Endothelial cell of umbilical vein (primary cell): ENCODE measurements around the gene CRISP3. TPM values are rescaled to one million over a fixed set of nuclear protein-coding genes. Genes with fewer than 3 reads are reported as not detected.

Experiments used
- BruUV-seq: library from RNA; stranded (reverse); fragments of 400-500 nt; replicated peaks from 2 replicates; lab custom pipeline; 2021; lab: Mats Ljungman, UMichigan
- CTCF ChIA-PET: fragments of 300-600, 350-600 bp; sonication (Branson Sonifier 250); formaldehyde crosslinking; loops from one replicate; lab custom pipeline; 2021; ENCODE audit warnings: antibody characterized with exemption, inconsistent platforms; lab: Charles Lee
- POLR2A ChIA-PET: fragments of 300-600, 350-600 bp; sonication (Branson Sonifier 250); formaldehyde crosslinking; loops from one replicate; lab custom pipeline; 2021; ENCODE audit warnings: antibody characterized with exemption, inconsistent platforms; lab: Charles Lee
- DNase-seq: peaks from one replicate; pipeline ENCODE4 v3.0.0-alpha.2; 2011; ENCODE audit warnings: low read depth, low spot score
- FAIRE-seq: peaks from 2 replicates; lab custom pipeline; 2011; peaks lifted over from hg19 to GRCh38; lab: Jason Lieb, UNC
- H2AFZ ChIP-seq: 2 replicates; pipeline ENCODE4 v1.6.0; 2012; ENCODE audit warnings: low read depth, low read length, control low read depth, inconsistent platforms
- H3K27ac ChIP-seq: 2 replicates; pipeline ENCODE4 v1.5.1; 2011; ENCODE audit warnings: low read depth, mild to moderate bottlenecking, control low read depth, low read length, moderate library complexity; ENCODE audit not compliant: insufficient read depth
- H3K27me3 ChIP-seq, 2 experiments: 2 replicates each; pipeline versions ENCODE4 v1.6.0 to v1.6.1; 2011; ENCODE audit warnings: low read length in 2 of 2, mixed read lengths in 1 of 2; ENCODE audit not compliant: control insufficient read depth in 2 of 2, insufficient read depth in 2 of 2
- H3K36me3 ChIP-seq, 2 experiments: 2 replicates in 1 of 2; 3 replicates in 1 of 2; pipeline ENCODE4 v1.5.1; 2011; ENCODE audit warnings: low read length in 2 of 2, mild to moderate bottlenecking in 1 of 2, moderate library complexity in 1 of 2; ENCODE audit not compliant: control insufficient read depth in 2 of 2, insufficient read depth in 2 of 2; ENCODE audit errors: extremely low read depth in 1 of 2
- H3K4me1 ChIP-seq: 3 replicates; pipeline ENCODE4 v1.5.1; 2011; ENCODE audit warnings: mild to moderate bottlenecking, low read length; ENCODE audit not compliant: control insufficient read depth, insufficient read depth; ENCODE audit errors: extremely low read depth
- H3K4me2 ChIP-seq: 2 replicates; pipeline ENCODE4 v1.6.1; 2011; ENCODE audit warnings: low read length, control low read depth, mixed read lengths; ENCODE audit not compliant: insufficient read depth
- H3K4me3 ChIP-seq, 3 experiments: fragments of 200-600 bp in 1 of 3; sonication (generic), shearing (Covaris generic) in 1 of 3; replicated peaks in 1 of 3; 2 replicates each; pipeline ENCODE4 v1.5.1; 2011 to 2016; ENCODE audit warnings: control low read depth in 3 of 3, low read length in 3 of 3, mild to moderate bottlenecking in 2 of 3, inconsistent platforms in 1 of 3, low read depth in 1 of 3, moderate library complexity in 1 of 3; ENCODE audit not compliant: insufficient read depth in 1 of 3
- H3K79me2 ChIP-seq: 2 replicates; pipeline ENCODE4 v1.6.0; 2012; ENCODE audit warnings: low read length, inconsistent platforms; ENCODE audit not compliant: control insufficient read depth, insufficient read depth
- H3K9ac ChIP-seq: replicated peaks from 2 replicates; pipeline ENCODE3; 2011; ENCODE audit warnings: low read length, control low read depth; ENCODE audit not compliant: insufficient read depth; ENCODE audit errors: extremely low read depth
- H3K9me1 ChIP-seq: replicated peaks from 3 replicates; pipeline ENCODE4 v1.6.0; 2011; ENCODE audit warnings: mild to moderate bottlenecking, low read length; ENCODE audit not compliant: control insufficient read depth, insufficient read depth; ENCODE audit errors: extremely low read depth
- H3K9me3 ChIP-seq: replicated peaks from 2 replicates; pipeline ENCODE4 v1.5.1; 2012; ENCODE audit warnings: low read length, inconsistent platforms; ENCODE audit not compliant: control insufficient read depth, insufficient read depth
- H4K20me1 ChIP-seq: replicated peaks from 2 replicates; pipeline ENCODE3; 2011; ENCODE audit warnings: mild to moderate bottlenecking, low read length; ENCODE audit not compliant: control insufficient read depth, insufficient read depth; ENCODE audit errors: extremely low read depth
- CTCF ChIP-seq, 2 donors: IDR thresholded peaks; 1 replicate in 1 of 2; 2 replicates in 1 of 2; pipeline ENCODE4 v1.5.1; 2011; ENCODE audit warnings: low read length in 2 of 2, mild to moderate bottlenecking in 2 of 2, moderate library complexity in 2 of 2, control low read depth in 1 of 2, inconsistent platforms in 1 of 2, low read depth in 1 of 2; ENCODE audit not compliant: insufficient read depth in 1 of 2; ENCODE audit errors: extremely low read depth in 1 of 2
- EZH2 ChIP-seq: IDR thresholded peaks from 2 replicates; pipeline ENCODE4 v1.6.1; 2012; ENCODE audit warnings: borderline replicate concordance, low read depth, mild to moderate bottlenecking, moderate library complexity, low read length, inconsistent platforms; ENCODE audit not compliant: severe bottlenecking
- FOS ChIP-seq: IDR thresholded peaks from 2 replicates; pipeline ENCODE4 v1.6.1; 2011; ENCODE audit warnings: mild to moderate bottlenecking, low read length, moderate library complexity, borderline replicate concordance; ENCODE audit not compliant: insufficient read depth
- GATA2 ChIP-seq: IDR thresholded peaks from 2 replicates; pipeline ENCODE4 v1.7.0; 2011; ENCODE audit warnings: low read depth, mild to moderate bottlenecking, moderate library complexity, mixed read lengths, low read length; ENCODE audit not compliant: insufficient read length, insufficient read depth
- JUN ChIP-seq: IDR thresholded peaks from 2 replicates; pipeline ENCODE4 v1.6.1; 2011; ENCODE audit warnings: borderline replicate concordance, low read depth; ENCODE audit not compliant: insufficient read length, insufficient read depth
- MAX ChIP-seq: IDR thresholded peaks from 2 replicates; pipeline ENCODE4 v1.6.1; 2011; ENCODE audit not compliant: insufficient read depth, insufficient read length
- MYC ChIP-seq: IDR thresholded peaks from one replicate; pipeline ENCODE4 v1.6.1; 2011; ENCODE audit warnings: mild to moderate bottlenecking, low read depth, low read length
- POLR2A ChIP-seq: IDR thresholded peaks from 2 replicates; pipeline ENCODE4 v1.6.1; 2012; ENCODE audit warnings: low read depth, mild to moderate bottlenecking, control low read depth, low read length
- POLR2AphosphoS5 ChIP-seq: IDR thresholded peaks from 2 replicates; pipeline ENCODE4 v1.6.1; 2012; ENCODE audit warnings: low read depth, mild to moderate bottlenecking, control low read depth, low read length, moderate library complexity; ENCODE audit not compliant: insufficient read depth
- dilution Hi-C: fragments of 300-500 bp; cut with MboI; formaldehyde crosslinking; loops from one replicate; pipeline ENCODE4 v1.15.0; 2019; ENCODE audit warnings: low sequenced_read_pairs; ENCODE audit not compliant: extremely low pct_ligation_motif_present
- intact Hi-C: fragments of 100-400 bp; cut with micrococcal nuclease; formaldehyde crosslinking; loops from one replicate; pipeline ENCODE4 v1.10.0; 2022
- polyA plus RNA-seq, 4 experiments: library from polyadenylated mRNA; depleted of rRNA in 3 of 4; stranded (reverse) in 3 of 4; unstranded in 1 of 4; fragments of >200 nt; gene quantifications; 2 replicates each; pipeline versions ENCODE4 v1.2.1 to v1.2.3, GENCODE V29; 2011 to 2012; ENCODE audit warnings: missing spikeins in 1 of 4
- total RNA-seq: library from RNA; stranded (reverse); gene quantifications from 2 replicates; pipeline ENCODE4 v1.2.3, GENCODE V29; 2021

CRISP3 gene
- total and polyA plus RNA-seq, 2 donors (not counting 3 experiments of a cell fraction or from before 2014, with no cell fraction given): not detected

GRCh38 chr6:49764571-49765236 is 20.5 kb upstream of the CRISP3 start:
- ChIA-PET POLR2A (no interaction called here), CTCF (no interaction called here)
- FAIRE-seq (no peak), DNase-seq (no peak)
- Histone ChIP-seq H3K79me2 (no peaks in the 10 kb centered on the region), H3K9me3 (no peaks in the 10 kb centered on the region), H3K4me1 (no peaks in the 10 kb centered on the region), H3K4me2 (no peak overlapping the region), H2AFZ (no peak overlapping the region), H3K27ac (no peak overlapping the region), H3K36me3 (no peaks in the 10 kb centered on the region), H4K20me1 (no peaks in the 10 kb centered on the region), H3K9ac (no peak overlapping the region), H3K9me1 (no peaks in the 10 kb centered on the region), H3K27me3 (no peaks in the 10 kb centered on the region), H3K4me3 (no peak overlapping the region)
- TF ChIP-seq FOS: no peak
- TF ChIP-seq CTCF (IDR thresholded peaks at IDR 0.05; ENCODE audit: extremely low read depth in 1 of 2, insufficient read depth in 1 of 2, low read depth in 1 of 2, low read length in 2 of 2): no peak
- TF ChIP-seq MAX: no peak
- TF ChIP-seq POLR2A: no peak
- TF ChIP-seq GATA2: no peak
- TF ChIP-seq POLR2AphosphoS5: no peak
- TF ChIP-seq MYC: no peak
- TF ChIP-seq JUN: no peak
- TF ChIP-seq EZH2: no peak
- dilution Hi-C loops (no loop called here), intact Hi-C loops (no loop called here)
- no TSS peak for BruUV-seq
